PC-9 (cell line): Measurements from ENCODE around the gene ST6GALNAC3.

Experiments
- EZH2 ChIP-seq: fragments of 200-600 bp; sonication (generic); IDR thresholded peaks from 2 replicates; pipeline ENCODE4 v1.8.0; 2017; ENCODE audit warnings: antibody characterized with exemption, low read depth
- TF ChIP-seq, protein P1 (sequence below): fragments of 200-600 bp; sonication (generic); conservative IDR thresholded peaks from 2 replicates; pipeline ENCODE4 v1.6.1; 2017; ENCODE audit warnings: mixed run types, antibody characterized with exemption, mild to moderate bottlenecking, moderate library complexity

GRCh38 chr1:76336931-76337371 is 262.4 kb downstream of the ST6GALNAC3 start:
- TF ChIP-seq, protein P1, sequence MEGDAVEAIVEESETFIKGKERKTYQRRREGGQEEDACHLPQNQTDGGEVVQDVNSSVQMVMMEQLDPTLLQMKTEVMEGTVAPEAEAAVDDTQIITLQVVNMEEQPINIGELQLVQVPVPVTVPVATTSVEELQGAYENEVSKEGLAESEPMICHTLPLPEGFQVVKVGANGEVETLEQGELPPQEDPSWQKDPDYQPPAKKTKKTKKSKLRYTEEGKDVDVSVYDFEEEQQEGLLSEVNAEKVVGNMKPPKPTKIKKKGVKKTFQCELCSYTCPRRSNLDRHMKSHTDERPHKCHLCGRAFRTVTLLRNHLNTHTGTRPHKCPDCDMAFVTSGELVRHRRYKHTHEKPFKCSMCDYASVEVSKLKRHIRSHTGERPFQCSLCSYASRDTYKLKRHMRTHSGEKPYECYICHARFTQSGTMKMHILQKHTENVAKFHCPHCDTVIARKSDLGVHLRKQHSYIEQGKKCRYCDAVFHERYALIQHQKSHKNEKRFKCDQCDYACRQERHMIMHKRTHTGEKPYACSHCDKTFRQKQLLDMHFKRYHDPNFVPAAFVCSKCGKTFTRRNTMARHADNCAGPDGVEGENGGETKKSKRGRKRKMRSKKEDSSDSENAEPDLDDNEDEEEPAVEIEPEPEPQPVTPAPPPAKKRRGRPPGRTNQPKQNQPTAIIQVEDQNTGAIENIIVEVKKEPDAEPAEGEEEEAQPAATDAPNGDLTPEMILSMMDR = no peak
- TF ChIP-seq EZH2 = no peak
